HFF-Myc (cell line): ENCODE data around the gene ZDHHC9.

ENCODE experiments used
- DNase-seq: peaks from one replicate; pipeline ENCODE4 v3.0.0-alpha.2; 2011; ENCODE audit warnings: low read depth; ENCODE audit errors: extremely low read depth
- H3K4me3 ChIP-seq: replicated peaks from 2 replicates; pipeline ENCODE4 v1.5.1; 2011; ENCODE audit warnings: low read depth, mild to moderate bottlenecking, control low read depth, low read length
- TF ChIP-seq, protein P1 (sequence below): IDR thresholded peaks from 2 replicates; pipeline ENCODE4 v1.5.1; 2012; ENCODE audit warnings: mild to moderate bottlenecking, low read depth, low read length, control low read depth; ENCODE audit errors: missing control alignments

The ZDHHC9 gene

DNA sequence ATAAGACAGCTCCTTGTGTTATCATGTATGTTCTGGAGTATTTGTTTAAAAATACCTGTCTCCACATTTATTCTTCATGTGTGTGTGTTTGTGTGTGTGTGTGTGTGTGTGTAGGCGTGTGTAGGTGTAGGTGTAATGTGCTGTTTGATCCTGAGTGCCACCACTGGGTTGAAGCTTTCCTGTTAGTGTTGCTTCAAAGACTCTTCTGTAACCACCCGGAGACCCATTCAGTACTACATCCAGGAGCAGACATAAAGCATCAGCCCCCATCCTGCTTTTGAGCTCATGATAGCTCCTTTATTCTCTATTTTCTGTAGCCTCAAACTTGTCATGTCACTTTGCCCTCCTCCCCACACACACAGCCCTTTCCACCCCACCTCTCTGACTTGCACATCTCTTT is 3.0 kb upstream of the ZDHHC9 start:
- no peak for DNase-seq
- TF ChIP-seq, protein P1, sequence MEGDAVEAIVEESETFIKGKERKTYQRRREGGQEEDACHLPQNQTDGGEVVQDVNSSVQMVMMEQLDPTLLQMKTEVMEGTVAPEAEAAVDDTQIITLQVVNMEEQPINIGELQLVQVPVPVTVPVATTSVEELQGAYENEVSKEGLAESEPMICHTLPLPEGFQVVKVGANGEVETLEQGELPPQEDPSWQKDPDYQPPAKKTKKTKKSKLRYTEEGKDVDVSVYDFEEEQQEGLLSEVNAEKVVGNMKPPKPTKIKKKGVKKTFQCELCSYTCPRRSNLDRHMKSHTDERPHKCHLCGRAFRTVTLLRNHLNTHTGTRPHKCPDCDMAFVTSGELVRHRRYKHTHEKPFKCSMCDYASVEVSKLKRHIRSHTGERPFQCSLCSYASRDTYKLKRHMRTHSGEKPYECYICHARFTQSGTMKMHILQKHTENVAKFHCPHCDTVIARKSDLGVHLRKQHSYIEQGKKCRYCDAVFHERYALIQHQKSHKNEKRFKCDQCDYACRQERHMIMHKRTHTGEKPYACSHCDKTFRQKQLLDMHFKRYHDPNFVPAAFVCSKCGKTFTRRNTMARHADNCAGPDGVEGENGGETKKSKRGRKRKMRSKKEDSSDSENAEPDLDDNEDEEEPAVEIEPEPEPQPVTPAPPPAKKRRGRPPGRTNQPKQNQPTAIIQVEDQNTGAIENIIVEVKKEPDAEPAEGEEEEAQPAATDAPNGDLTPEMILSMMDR: no peak

DNA sequence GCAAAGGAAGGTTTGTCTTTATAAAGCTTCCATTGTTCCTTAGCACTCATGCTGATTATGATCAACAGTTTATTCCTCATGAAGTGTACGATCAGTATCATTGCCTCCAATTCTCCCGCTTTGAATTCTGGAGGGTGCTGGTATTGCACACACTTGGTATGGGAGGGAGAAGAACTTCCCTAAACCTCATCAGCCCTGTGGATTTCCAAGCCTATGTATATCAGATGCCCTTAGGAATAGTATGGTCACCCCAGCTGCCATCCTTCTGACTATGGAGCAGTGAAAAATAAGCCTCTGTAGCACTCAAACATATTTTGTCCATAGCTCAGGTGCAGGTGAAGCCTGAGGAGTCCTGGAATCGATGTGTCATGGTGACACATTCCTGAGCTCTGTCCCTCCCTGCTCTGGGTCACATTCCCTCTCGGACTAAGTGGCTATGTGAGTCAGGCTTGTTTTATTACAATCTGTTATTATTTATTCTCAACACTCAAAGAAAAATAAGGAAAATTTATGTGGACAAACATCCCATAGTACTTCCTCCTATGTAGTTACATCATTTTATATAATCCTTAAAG is 2.0 kb upstream of the ZDHHC9 start:
- TF ChIP-seq, protein P1: no peak
- no peak for DNase-seq
- no peak overlapping the region for H3K4me3 ChIP-seq

More for the DNA sequence above, 3.0 kb upstream of the ZDHHC9 start:
- H3K4me3 ChIP-seq: no peak overlapping the region

DNA sequence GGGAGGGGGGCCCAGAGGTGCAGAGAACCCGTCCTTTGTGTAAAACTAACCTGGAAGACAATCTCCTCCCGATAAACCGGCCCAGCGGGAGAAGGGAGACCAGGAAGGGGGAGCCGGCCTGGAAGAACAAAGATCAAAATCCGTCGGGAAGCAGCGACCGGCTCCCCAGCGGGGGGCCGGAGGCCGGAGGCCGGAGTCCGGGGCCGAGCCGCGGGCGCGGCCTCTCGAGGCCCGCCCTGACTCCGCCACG is 552 bp downstream of the ZDHHC9 start:
- H3K4me3 ChIP-seq: peak overlapping the region; percentile 69
- TF ChIP-seq, protein P1: no peak
- DNase-seq: no peak

DNA sequence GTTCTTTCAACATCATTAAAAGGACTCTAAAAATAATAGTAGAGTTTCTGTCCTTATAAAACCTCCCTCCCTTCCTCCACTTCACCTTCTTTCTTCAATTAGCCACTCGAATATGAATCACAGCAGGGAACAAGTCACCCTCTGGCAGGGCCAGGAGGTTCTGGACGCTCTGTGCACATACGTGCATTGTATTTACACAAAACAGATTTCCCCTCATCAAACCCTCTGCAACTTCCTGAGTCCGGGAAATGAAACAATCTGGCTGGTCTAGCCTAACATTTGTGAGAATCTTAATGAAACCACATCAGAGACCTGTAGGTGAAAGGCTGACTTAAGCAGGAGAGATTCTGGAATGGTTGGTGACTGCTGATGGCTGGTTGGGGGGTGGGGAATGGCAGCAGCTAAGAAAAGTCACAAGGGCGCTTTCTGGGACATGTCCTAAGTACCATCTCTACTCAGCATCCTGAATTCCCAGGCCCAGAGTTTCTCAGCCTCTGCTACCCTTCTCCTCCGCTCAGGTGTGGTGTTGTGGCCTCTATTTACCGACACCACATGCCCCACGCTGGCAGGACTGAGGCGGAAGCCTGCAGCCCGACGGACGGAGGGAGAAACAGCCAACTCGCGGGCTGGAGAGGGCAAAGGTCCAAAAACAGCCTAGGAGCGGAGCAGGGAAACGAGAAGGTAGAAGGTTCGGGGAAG is 1.0 kb downstream of the ZDHHC9 start:
- no peak for DNase-seq
- peak overlapping the region; percentile 69 for H3K4me3 ChIP-seq
- TF ChIP-seq, protein P1: no peak

DNA sequence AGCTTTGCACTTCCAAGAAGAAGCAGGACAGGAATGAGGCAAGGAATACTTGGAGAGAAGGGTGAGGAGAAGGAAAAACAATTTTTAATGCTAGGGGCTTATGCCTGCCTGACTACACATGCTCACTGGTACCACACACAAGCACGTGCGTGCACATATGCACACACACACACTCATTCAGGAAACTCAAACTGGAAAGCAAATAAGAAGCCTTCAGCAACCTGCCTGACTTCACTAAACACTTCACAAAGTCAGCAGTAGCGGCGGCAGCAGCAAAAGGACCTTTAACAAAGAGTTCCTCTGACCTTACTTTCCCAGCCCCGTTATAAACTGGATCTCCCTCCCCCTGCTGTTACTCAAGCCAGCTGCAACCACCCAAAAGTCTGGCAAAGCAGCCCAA is 3.3 kb downstream of the ZDHHC9 start:
- TF ChIP-seq, protein P1: no peak
- H3K4me3 ChIP-seq: peak overlapping the region; percentile 69
- DNase-seq: no peak

DNA sequence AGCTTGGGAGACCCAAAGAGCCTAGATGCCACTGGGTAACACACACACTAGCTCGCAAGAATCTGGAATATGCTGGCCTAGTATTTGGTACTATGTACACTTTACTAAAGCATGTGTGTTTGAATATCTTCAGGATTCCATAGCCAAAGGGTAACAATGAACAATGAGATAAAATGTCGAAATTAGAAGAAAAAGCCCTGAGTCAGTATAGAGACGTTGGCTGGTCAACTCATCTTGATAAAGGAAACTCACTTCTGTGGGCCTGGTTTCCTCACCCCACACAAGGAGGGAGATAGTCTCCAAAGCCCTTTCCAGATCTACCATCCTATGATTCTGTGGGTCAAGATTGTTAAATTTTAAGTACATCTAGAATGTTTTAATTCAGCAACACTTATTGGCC is 6.9 kb downstream of the ZDHHC9 start:
- no peak for DNase-seq
- no peak overlapping the region for H3K4me3 ChIP-seq
- TF ChIP-seq, protein P1: no peak
